ENCODE measurements around the gene UVSSA.
"Not testable (repeated sequence)": the region's sequence is repeated elsewhere in the genome, so short reads cannot be mapped to it uniquely, and the experiment has no call there.

Gene UVSSA

DNA sequence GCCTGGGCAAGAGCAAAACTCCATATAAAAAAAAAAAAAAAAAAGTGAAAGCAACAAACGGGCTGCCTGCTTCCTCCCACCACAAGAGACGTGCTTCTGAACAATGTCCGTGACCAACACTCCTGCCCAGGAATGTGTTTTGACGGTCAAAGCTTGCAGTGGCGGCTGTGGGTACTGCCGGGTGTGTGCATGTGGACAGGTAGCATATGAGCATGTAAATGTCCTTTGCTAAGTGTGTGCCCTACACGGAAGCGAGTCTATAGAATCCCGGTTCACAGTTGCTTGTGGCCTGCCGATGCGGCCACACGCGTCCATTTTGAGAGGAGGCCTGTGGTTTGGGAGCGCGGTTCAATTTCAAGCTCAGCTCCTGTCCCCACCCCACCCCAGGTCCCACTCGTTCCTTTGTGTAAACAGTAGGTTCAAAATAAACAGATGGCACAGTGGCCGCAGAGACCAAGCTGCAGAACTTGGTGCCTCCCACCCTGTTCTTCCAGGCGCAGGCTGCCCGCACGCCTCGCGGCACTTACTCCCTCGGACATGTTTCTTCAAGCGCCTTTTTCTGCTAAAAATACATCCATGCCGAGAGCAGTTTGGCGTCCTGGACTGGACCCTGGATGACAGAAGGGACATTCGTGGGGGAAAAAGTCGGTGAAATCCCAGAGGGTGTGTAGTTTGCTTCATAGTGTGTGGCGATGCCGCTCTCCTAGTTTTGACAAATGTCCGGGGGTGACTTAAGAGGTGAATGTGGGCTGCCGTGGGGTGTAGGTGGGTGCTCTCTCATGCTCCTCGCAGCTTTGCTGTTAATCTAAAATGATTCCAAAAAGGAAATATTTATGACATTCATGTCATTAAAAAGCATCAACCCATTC is 70.7 kb downstream of the UVSSA start:
- TF ChIP-seq, protein P1, sequence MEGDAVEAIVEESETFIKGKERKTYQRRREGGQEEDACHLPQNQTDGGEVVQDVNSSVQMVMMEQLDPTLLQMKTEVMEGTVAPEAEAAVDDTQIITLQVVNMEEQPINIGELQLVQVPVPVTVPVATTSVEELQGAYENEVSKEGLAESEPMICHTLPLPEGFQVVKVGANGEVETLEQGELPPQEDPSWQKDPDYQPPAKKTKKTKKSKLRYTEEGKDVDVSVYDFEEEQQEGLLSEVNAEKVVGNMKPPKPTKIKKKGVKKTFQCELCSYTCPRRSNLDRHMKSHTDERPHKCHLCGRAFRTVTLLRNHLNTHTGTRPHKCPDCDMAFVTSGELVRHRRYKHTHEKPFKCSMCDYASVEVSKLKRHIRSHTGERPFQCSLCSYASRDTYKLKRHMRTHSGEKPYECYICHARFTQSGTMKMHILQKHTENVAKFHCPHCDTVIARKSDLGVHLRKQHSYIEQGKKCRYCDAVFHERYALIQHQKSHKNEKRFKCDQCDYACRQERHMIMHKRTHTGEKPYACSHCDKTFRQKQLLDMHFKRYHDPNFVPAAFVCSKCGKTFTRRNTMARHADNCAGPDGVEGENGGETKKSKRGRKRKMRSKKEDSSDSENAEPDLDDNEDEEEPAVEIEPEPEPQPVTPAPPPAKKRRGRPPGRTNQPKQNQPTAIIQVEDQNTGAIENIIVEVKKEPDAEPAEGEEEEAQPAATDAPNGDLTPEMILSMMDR (IDR thresholded peaks at IDR 0.05; ENCODE audit: insufficient read depth, low read length, missing control alignments) = no peak
- no peak for DNase-seq (ENCODE audit: low read depth, low spot score)
- ChIA-PET CTCF (no interaction called here), POLR2A (no interaction called here)
- no peak overlapping the region for H3K4me3 ChIP-seq (ENCODE audit: low read depth, low read length)

DNA sequence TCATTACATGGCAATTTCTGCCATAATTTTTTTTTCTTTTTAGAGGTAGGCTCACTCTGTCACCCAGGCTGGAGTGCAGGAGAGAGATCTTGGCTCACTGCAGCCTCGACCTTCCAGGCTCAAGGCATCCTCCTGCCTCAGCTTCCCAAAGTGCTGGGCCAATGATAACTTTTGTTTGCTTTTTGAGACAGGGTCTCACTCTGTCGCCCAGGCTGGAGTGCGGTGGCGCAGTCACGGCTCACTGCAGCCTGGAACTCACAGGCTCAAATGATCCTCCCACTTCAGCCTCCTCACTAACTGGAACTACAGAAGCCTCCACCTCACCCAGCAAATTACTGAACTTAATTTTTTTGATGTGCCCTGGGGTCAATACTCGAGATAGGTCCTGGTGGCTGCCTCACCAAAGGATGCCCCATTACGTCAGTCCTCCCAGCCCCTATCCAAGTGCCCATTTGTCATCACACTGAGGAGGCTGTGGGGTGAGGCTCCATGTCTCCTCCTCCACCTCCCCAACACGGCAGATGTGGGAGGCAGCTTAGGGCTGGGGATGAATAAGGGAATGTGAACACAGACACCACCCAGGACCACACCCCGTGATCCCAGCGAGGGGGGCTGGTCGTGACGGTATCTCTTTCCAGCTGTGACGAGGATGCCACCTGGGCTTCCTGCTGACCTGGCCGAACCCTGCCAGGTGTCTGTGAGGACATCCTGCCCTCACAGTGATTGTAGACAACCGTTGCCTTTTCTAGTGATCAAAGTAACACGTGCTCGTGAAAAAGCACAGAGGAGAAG is 71.7 kb downstream of the UVSSA start:
- ChIA-PET POLR2A (no interaction called here), CTCF (no interaction called here)
- no peak overlapping the region for H3K4me3 ChIP-seq (ENCODE audit: low read depth, low read length)
- no peak for DNase-seq (ENCODE audit: low read depth, low spot score)
- TF ChIP-seq, protein P1 (IDR thresholded peaks at IDR 0.05; ENCODE audit: insufficient read depth, low read length, missing control alignments) = no peak

DNA sequence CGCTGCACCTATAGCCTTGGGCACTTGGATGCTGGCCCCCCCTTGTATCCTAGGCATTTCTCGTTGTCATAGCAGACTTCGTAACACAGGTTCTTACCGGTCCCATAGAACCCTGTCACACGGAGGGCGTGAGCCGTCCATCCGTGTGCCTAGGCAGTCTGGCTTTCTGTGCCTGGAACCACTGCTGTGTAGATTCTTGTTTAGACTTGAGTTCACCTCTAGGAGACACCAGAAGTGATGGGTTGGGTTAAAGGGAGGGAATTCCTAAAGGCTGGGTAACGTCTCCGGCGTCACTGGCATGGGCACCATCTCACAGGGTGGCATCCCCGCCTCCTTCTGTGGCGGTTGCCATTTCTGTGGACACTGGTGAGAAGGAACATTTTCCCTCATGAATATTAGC is 72.7 kb downstream of the UVSSA start:
- TF ChIP-seq, protein P1 (IDR thresholded peaks at IDR 0.05; ENCODE audit: insufficient read depth, low read length, missing control alignments) = no peak
- POLR2A ChIA-PET = no interaction called here
- no peak overlapping the region for H3K4me3 ChIP-seq (ENCODE audit: low read depth, low read length)
- CTCF ChIA-PET = no interaction called here
- DNase-seq (ENCODE audit: low read depth, low spot score) = no peak

DNA sequence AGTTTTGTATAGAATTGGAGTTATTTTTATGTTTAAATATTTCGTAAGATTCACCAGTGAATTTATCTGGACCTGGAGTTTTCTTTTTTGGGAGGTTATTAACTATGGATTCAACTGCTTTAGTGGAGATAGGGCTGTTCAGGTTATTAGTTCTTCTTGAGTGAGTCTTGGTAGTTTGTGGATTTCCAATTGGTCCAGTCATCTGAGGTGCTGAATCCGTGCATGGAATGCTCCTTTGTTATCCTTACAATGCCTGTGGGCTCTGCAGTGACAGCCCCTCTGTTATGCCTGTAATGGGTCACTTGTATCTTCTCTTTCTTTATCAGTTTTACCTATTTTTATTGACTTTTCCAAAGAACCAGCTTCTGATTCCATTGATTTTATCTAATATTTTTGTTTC is 74.6 kb downstream of the UVSSA start:
- ChIA-PET CTCF (no interaction called here), POLR2A (no interaction called here)
- DNase-seq (ENCODE audit: low read depth, low spot score) = no peak
- TF ChIP-seq, protein P1 (IDR thresholded peaks at IDR 0.05; ENCODE audit: insufficient read depth, low read length, missing control alignments) = no peak
- H3K4me3 ChIP-seq (ENCODE audit: low read depth, low read length) = no peak overlapping the region

DNA sequence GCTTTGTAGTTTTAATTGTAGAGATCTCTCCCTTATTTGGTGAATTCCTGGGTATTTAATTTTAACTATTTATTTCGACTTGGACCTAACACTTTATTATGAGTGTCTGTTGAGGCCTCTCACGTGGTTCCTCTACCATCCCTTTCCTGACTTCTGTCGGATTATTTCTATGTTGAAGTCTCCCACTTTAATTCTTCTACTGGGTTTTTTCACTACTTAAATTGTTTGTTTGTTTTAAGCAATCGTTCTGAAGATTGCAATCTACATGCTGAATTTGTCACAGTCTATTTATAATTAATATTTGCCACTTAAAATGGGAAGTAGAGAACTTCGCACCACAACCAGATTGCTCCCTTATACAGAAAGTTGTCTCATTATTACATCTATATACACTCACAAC is 80.0 kb downstream of the UVSSA start:
- TF ChIP-seq, protein P1 (IDR thresholded peaks at IDR 0.05; ENCODE audit: insufficient read depth, low read length, missing control alignments) = no peak
- CTCF ChIA-PET = no interaction called here
- POLR2A ChIA-PET = no interaction called here
- H3K4me3 ChIP-seq (ENCODE audit: low read depth, low read length) = no peak overlapping the region
- no peak for DNase-seq (ENCODE audit: low read depth, low spot score)

DNA sequence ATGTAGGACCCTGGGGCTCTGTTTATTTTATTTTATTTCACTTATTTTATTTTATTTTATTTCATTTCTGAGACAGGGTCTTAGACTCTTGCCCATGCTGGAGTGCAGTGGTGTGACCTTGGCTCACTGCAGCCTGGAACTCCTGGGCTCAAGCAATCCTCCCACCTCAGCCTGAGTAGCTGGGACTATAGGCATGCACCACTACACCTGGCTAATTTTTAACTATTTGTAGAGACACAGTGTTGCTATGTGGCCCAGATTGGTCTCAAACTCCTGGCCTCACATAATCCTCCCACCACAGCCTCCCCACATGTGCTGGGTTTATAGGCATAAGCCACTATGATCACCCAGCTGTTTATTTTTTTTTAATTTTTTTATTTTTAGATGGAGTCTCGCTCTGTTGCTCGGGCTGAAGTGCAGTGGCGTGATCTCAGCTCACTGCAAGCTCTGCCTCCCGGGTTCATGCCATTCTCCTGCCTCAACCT is 96.7 kb downstream of the UVSSA start:
- POLR2A ChIA-PET; H3K4me3 ChIP-seq (ENCODE audit: low read depth, low read length); CTCF ChIA-PET; DNase-seq (ENCODE audit: low read depth, low spot score): not testable (repeated sequence)
